Colonic mucosa (tissue), 4 donors: ENCODE results near the gene ABLIM2. TPM values are rescaled to one million over a fixed set of nuclear protein-coding genes. Genes with fewer than 3 reads are reported as not detected.

Experiments used
- DNase-seq: peaks from one replicate; pipeline ENCODE4 v3.0.0-alpha.2; 2020
- H3K27ac ChIP-seq: fragments of 200-600 bp; one replicate; pipeline ENCODE4 v1.8.0; 2021
- H3K27me3 ChIP-seq: fragments of 200-600 bp; one replicate; pipeline ENCODE4 v1.8.0; 2021
- H3K36me3 ChIP-seq: fragments of 200-600 bp; one replicate; pipeline ENCODE4 v1.8.0; 2021
- H3K4me1 ChIP-seq: fragments of 200-600 bp; one replicate; pipeline ENCODE4 v1.8.0; 2021; ENCODE audit warnings: mild to moderate bottlenecking
- H3K4me3 ChIP-seq: fragments of 200-600 bp; one replicate; pipeline ENCODE4 v1.8.0; 2021
- H3K9ac ChIP-seq, 2 donors: one replicate each; pipeline ENCODE4 v1.7.0; 2013; ENCODE audit warnings: control low read depth in 2 of 2, low read depth in 2 of 2, low read length in 2 of 2
- H3K9me3 ChIP-seq: fragments of 200-600 bp; one replicate; pipeline ENCODE4 v1.8.0; 2021
- CTCF ChIP-seq: fragments of 200-600 bp; IDR thresholded peaks from one replicate; pipeline ENCODE4 v1.8.0; 2022; ENCODE audit warnings: antibody characterized with exemption, mild to moderate bottlenecking
- intact Hi-C: fragments of 100-400 bp; cut with DNase I; formaldehyde crosslinking; loops from one replicate; pipeline ENCODE4 v1.14.1; 2022
- total RNA-seq, 2 donors: library from RNA; stranded (reverse); fragmentation: NEBNext Ultra II Directional in 1 of 2; extraction: Animal tissue kit (Norgen Biotek cat#: 25700) in 1 of 2; gene quantifications; one replicate each; pipeline ENCODE4 v1.2.1, GENCODE V29; 2021
- donor health status: healthy.
- donor health status: DM: no; HTN: no; CAD: no.
- donor health status: DM: no; HTN: no; CAD: no.

ABLIM2 gene
- total RNA-seq, 2 donors from 2014 or later: 11.1 to 11.5 TPM

- intact Hi-C loops: no loop called here
- H3K36me3 ChIP-seq: no peaks in the 10 kb centered on the region
- no peak overlapping the region for H3K27ac ChIP-seq
- no peak overlapping the region for H3K9ac ChIP-seq
- no peaks in the 10 kb centered on the region for H3K9me3 ChIP-seq
- no peaks in the 10 kb centered on the region for H3K4me1 ChIP-seq
- H3K27me3 ChIP-seq: no peaks in the 10 kb centered on the region
- H3K4me3 ChIP-seq: no peak overlapping the region
- TF ChIP-seq CTCF: no peak
- no peak for DNase-seq
Measured at GRCh38 chr4:7999695-8000094, 158.9 kb downstream of the ABLIM2 start.

GRCh38 chr4:7999279-7999678 lies 159.3 kb downstream of the ABLIM2 start:
- intact Hi-C loops: no loop called here
- no peak overlapping the region for H3K27ac ChIP-seq
- H3K9me3 ChIP-seq: no peaks in the 10 kb centered on the region
- no peak for DNase-seq
- no peaks in the 10 kb centered on the region for H3K27me3 ChIP-seq
- no peak overlapping the region for H3K4me3 ChIP-seq
- TF ChIP-seq CTCF: no peak
- no peak overlapping the region for H3K9ac ChIP-seq
- H3K4me1 ChIP-seq: no peaks in the 10 kb centered on the region
- no peaks in the 10 kb centered on the region for H3K36me3 ChIP-seq

GRCh38 chr4:7998447-7998846 lies 160.2 kb downstream of the ABLIM2 start:
- Histone ChIP-seq H3K9ac (no peak overlapping the region), H3K27me3 (no peaks in the 10 kb centered on the region), H3K4me3 (no peak overlapping the region), H3K27ac (no peak overlapping the region), H3K4me1 (no peaks in the 10 kb centered on the region), H3K36me3 (no peaks in the 10 kb centered on the region), H3K9me3 (no peaks in the 10 kb centered on the region)
- no peak for DNase-seq
- TF ChIP-seq CTCF: no peak
- intact Hi-C loops: no loop called here

GRCh38 chr4:7995866-7996265 lies 162.7 kb downstream of the ABLIM2 start:
- H3K36me3 ChIP-seq: no peaks in the 10 kb centered on the region
- no peaks in the 10 kb centered on the region for H3K9me3 ChIP-seq
- H3K4me1 ChIP-seq: no peaks in the 10 kb centered on the region
- H3K4me3 ChIP-seq: no peak overlapping the region
- H3K27ac ChIP-seq: no peak overlapping the region
- H3K9ac ChIP-seq: no peak overlapping the region
- no peak for TF ChIP-seq CTCF
- H3K27me3 ChIP-seq: no peaks in the 10 kb centered on the region
- DNase-seq: no peak
- intact Hi-C loops: no loop called here

- intact Hi-C loops: no loop called here
- H3K27ac ChIP-seq: no peak overlapping the region
- H3K4me1 ChIP-seq: no peaks in the 10 kb centered on the region
- no peaks in the 10 kb centered on the region for H3K9me3 ChIP-seq
- no peaks in the 10 kb centered on the region for H3K36me3 ChIP-seq
- H3K9ac ChIP-seq: no peak overlapping the region
- no peak for TF ChIP-seq CTCF
- no peaks in the 10 kb centered on the region for H3K27me3 ChIP-seq
- H3K4me3 ChIP-seq: no peak overlapping the region
- no peak for DNase-seq
Measured at GRCh38 chr4:7995135-7995534, 163.5 kb downstream of the ABLIM2 start.

GRCh38 chr4:7993671-7994070 lies 164.9 kb downstream of the ABLIM2 start:
- no peak for DNase-seq
- intact Hi-C loops: no loop called here
- Histone ChIP-seq H3K27ac (no peak overlapping the region), H3K9me3 (no peaks in the 10 kb centered on the region), H3K4me3 (no peak overlapping the region), H3K36me3 (no peaks in the 10 kb centered on the region), H3K4me1 (no peaks in the 10 kb centered on the region), H3K27me3 (no peaks in the 10 kb centered on the region), H3K9ac (no peak overlapping the region)
- no peak for TF ChIP-seq CTCF
